Sigmoid colon (tissue), 4 donors: Measurements from ENCODE around the gene SPOP.

Source experiments
- CTCF ChIP-seq, 4 experiments: fragments of 450-650 bp in 3 of 4; fragments of 200-600 bp in 1 of 4; IDR thresholded peaks; one replicate each; pipeline ENCODE4 v1.5.1; 2016 to 2019; ENCODE audit warnings: antibody characterized with exemption in 4 of 4, mild to moderate bottlenecking in 3 of 4, moderate library complexity in 2 of 4
- POLR2A ChIP-seq, 2 donors: fragments of 450-650 bp; IDR thresholded peaks; one replicate each; pipeline ENCODE4 v1.6.1; 2016; ENCODE audit warnings: antibody characterized with exemption in 2 of 2, mild to moderate bottlenecking in 2 of 2, moderate library complexity in 2 of 2
- POLR2AphosphoS5 ChIP-seq, 4 donors: sonication (generic); formaldehyde crosslinking; IDR thresholded peaks; one replicate each; pipeline ENCODE4 v1.6.1; 2017; ENCODE audit warnings: antibody characterized with exemption in 4 of 4

GRCh38 chr17:49632201-49632600 is 45.7 kb downstream of the SPOP start:
- no peak for TF ChIP-seq POLR2A (IDR thresholded peaks at IDR 0.05)
- TF ChIP-seq CTCF (IDR thresholded peaks at IDR 0.05) = no peak
- TF ChIP-seq POLR2AphosphoS5 (IDR thresholded peaks at IDR 0.05) = no peak
